ENCODE results near the gene ANTXR2. TPM values are rescaled to one million over a fixed set of nuclear protein-coding genes. Genes with fewer than 3 reads are reported as not detected.

ANTXR2 gene
- total and polyA plus RNA-seq, 2 donors = 5.7 to 13.4 TPM

GRCh38 chr4:80042821-80043220 lies 30.2 kb downstream of the ANTXR2 start:
- Histone ChIP-seq H3K27ac (ENCODE audit: low read depth in 1 of 2, low read length in 1 of 2) (no peak overlapping the region), H3K27me3 (ENCODE audit: control insufficient read depth in 2 of 2, insufficient read depth in 1 of 2, low read length in 1 of 2) (no peaks in the 10 kb centered on the region), H3K36me3 (ENCODE audit: control insufficient read depth in 2 of 2, insufficient read depth in 2 of 2, low read length in 1 of 2) (no peaks in the 10 kb centered on the region), H3K4me1 (ENCODE audit: control insufficient read depth in 2 of 2, insufficient read depth in 2 of 2, low read length in 2 of 2) (no peaks in the 10 kb centered on the region), H3K9me3 (ENCODE audit: control insufficient read depth in 2 of 2, insufficient read depth in 1 of 2, low read length in 1 of 2) (no peaks in the 10 kb centered on the region), H3K4me3 (ENCODE audit: low read length in 2 of 2) (no peak overlapping the region)
- DNase-seq (ENCODE audit: low read depth in 6 of 9, low spot score in 9 of 9) = no peak
- WGBS = 97% methylated on average over 2 of the region's 2 CpGs

DNA sequence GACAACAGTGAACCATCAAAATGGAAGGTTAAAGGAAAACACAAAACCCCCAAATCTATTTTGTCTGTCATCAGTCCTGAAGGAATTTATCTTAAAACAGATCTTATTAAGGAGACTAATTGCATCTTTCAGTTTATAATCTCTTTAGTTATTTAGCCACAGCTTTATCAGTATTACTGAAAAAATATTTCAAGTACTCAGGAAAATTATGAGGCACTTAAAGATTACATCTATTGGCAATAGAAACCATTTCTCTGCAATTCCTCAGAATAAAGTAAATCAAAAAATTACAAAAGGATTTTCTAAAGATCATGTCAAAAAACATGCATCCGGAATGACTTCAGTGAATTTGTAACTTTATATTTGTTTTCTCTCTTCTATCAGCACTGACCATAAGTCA lies 35.2 kb downstream of the ANTXR2 start:
- 99% methylated on average over 1 of the region's 1 CpG for WGBS
- DNase-seq (ENCODE audit: low read depth in 6 of 9, low spot score in 9 of 9) = no peak

DNA sequence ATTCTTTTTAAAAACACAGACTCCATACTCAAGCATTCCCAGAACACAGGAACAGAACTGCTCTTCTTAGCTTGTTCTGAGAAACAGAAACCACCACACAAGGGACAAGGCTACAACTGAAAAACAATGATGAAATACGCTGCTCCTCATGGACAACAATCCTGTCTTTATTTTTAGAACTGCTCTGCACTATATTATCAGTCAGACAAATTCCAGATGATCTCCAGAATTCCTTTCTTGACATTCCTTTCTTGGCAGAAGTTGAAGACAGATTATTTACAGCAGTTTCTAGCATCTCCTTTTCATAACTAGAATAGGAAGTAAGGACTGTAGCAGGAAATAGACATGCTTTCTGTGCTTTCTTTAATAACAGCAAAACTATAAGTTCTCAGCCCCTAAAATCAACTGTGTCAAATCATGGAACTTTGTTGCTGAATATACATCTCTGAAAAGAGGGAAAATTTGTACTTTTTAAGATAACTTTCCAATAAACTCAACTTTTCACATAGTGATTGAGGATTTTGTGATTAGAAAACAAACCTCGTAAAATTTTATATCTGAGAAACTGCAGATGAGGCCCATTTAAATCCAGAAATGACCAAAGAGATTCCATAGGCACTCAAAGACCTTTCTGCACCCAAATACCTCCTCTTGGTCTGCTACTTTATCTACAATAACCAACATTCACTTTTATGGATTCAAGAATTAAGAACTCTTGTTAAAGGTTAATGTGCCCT lies 35.9 kb downstream of the ANTXR2 start:
- WGBS = 75% methylated on average over 2 of the region's 2 CpGs
- DNase-seq (ENCODE audit: low read depth in 6 of 9, low spot score in 9 of 9) = peak in 1 of 9 donors; percentile 31
- Histone ChIP-seq H3K27me3 (ENCODE audit: control insufficient read depth in 2 of 2, insufficient read depth in 1 of 2, low read length in 1 of 2) (no peaks in the 10 kb centered on the region), H3K9me3 (ENCODE audit: control insufficient read depth in 2 of 2, insufficient read depth in 1 of 2, low read length in 1 of 2) (no peaks in the 10 kb centered on the region), H3K4me3 (ENCODE audit: low read length in 2 of 2) (no peak overlapping the region), H3K36me3 (ENCODE audit: control insufficient read depth in 2 of 2, insufficient read depth in 2 of 2, low read length in 1 of 2) (no peaks in the 10 kb centered on the region), H3K4me1 (ENCODE audit: control insufficient read depth in 2 of 2, insufficient read depth in 2 of 2, low read length in 2 of 2) (no peaks in the 10 kb centered on the region), H3K27ac (ENCODE audit: low read depth in 1 of 2, low read length in 1 of 2) (no peak overlapping the region)

More for the DNA sequence above, 35.2 kb downstream of the ANTXR2 start:
- Histone ChIP-seq H3K4me3 (ENCODE audit: low read length in 2 of 2) (no peak overlapping the region), H3K9me3 (ENCODE audit: control insufficient read depth in 2 of 2, insufficient read depth in 1 of 2, low read length in 1 of 2) (no peaks in the 10 kb centered on the region), H3K27me3 (ENCODE audit: control insufficient read depth in 2 of 2, insufficient read depth in 1 of 2, low read length in 1 of 2) (no peaks in the 10 kb centered on the region), H3K36me3 (ENCODE audit: control insufficient read depth in 2 of 2, insufficient read depth in 2 of 2, low read length in 1 of 2) (no peaks in the 10 kb centered on the region), H3K4me1 (ENCODE audit: control insufficient read depth in 2 of 2, insufficient read depth in 2 of 2, low read length in 2 of 2) (no peaks in the 10 kb centered on the region), H3K27ac (ENCODE audit: low read depth in 1 of 2, low read length in 1 of 2) (no peak overlapping the region)

GRCh38 chr4:80036306-80036705 lies 36.7 kb downstream of the ANTXR2 start:
- H3K9me3 ChIP-seq (ENCODE audit: control insufficient read depth in 2 of 2, insufficient read depth in 1 of 2, low read length in 1 of 2) = no peaks in the 10 kb centered on the region
- WGBS = 93% methylated on average over 7 of the region's 7 CpGs
- H3K27ac ChIP-seq (ENCODE audit: low read depth in 1 of 2, low read length in 1 of 2) = no peak overlapping the region
- no peak overlapping the region for H3K4me3 ChIP-seq (ENCODE audit: low read length in 2 of 2)
- no peaks in the 10 kb centered on the region for H3K27me3 ChIP-seq (ENCODE audit: control insufficient read depth in 2 of 2, insufficient read depth in 1 of 2, low read length in 1 of 2)
- DNase-seq (ENCODE audit: low read depth in 6 of 9, low spot score in 9 of 9) = no peak
- H3K36me3 ChIP-seq (ENCODE audit: control insufficient read depth in 2 of 2, insufficient read depth in 2 of 2, low read length in 1 of 2) = no peaks in the 10 kb centered on the region
- no peaks in the 10 kb centered on the region for H3K4me1 ChIP-seq (ENCODE audit: control insufficient read depth in 2 of 2, insufficient read depth in 2 of 2, low read length in 2 of 2)

DNA sequence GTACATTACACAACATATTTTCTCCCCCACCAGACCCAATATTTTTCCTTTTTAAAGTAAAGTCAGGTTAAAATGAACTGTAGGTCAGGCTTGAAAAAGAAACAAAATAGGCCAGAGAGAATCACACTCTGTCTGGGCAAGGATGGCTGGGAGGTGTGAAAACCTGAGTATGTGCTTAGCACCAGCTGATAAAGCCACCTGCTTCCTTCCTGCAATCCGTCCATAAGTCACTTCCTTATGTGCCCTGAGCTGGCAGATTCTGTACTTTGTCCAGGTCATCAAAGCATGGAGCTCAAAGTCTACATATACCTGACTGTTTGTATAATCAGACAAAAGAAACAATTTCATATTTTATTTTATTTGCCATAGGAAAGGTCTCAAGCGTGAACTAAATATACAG lies 37.7 kb downstream of the ANTXR2 start:
- WGBS = 57% methylated on average over 2 of the region's 2 CpGs
- no peaks in the 10 kb centered on the region for H3K36me3 ChIP-seq (ENCODE audit: control insufficient read depth in 2 of 2, insufficient read depth in 2 of 2, low read length in 1 of 2)
- no peak overlapping the region for H3K4me3 ChIP-seq (ENCODE audit: low read length in 2 of 2)
- no peaks in the 10 kb centered on the region for H3K4me1 ChIP-seq (ENCODE audit: control insufficient read depth in 2 of 2, insufficient read depth in 2 of 2, low read length in 2 of 2)
- H3K27me3 ChIP-seq (ENCODE audit: control insufficient read depth in 2 of 2, insufficient read depth in 1 of 2, low read length in 1 of 2) = no peaks in the 10 kb centered on the region
- H3K9me3 ChIP-seq (ENCODE audit: control insufficient read depth in 2 of 2, insufficient read depth in 1 of 2, low read length in 1 of 2) = no peaks in the 10 kb centered on the region
- no peak overlapping the region for H3K27ac ChIP-seq (ENCODE audit: low read depth in 1 of 2, low read length in 1 of 2)
- DNase-seq (ENCODE audit: low read depth in 6 of 9, low spot score in 9 of 9) = peak in 2 of 9 donors; percentile 10

GRCh38 chr4:80033581-80033980 lies 39.4 kb downstream of the ANTXR2 start:
- H3K27ac ChIP-seq (ENCODE audit: low read depth in 1 of 2, low read length in 1 of 2) = no peak overlapping the region
- no peaks in the 10 kb centered on the region for H3K36me3 ChIP-seq (ENCODE audit: control insufficient read depth in 2 of 2, insufficient read depth in 2 of 2, low read length in 1 of 2)
- DNase-seq (ENCODE audit: low read depth in 6 of 9, low spot score in 9 of 9) = no peak
- H3K4me3 ChIP-seq (ENCODE audit: low read length in 2 of 2) = no peak overlapping the region
- no peaks in the 10 kb centered on the region for H3K9me3 ChIP-seq (ENCODE audit: control insufficient read depth in 2 of 2, insufficient read depth in 1 of 2, low read length in 1 of 2)
- H3K27me3 ChIP-seq (ENCODE audit: control insufficient read depth in 2 of 2, insufficient read depth in 1 of 2, low read length in 1 of 2) = no peaks in the 10 kb centered on the region
- no peaks in the 10 kb centered on the region for H3K4me1 ChIP-seq (ENCODE audit: control insufficient read depth in 2 of 2, insufficient read depth in 2 of 2, low read length in 2 of 2)

- 94% methylated on average over 2 of the region's 2 CpGs for WGBS
- H3K36me3 ChIP-seq (ENCODE audit: control insufficient read depth in 2 of 2, insufficient read depth in 2 of 2, low read length in 1 of 2) = no peaks in the 10 kb centered on the region
Measured at GRCh38 chr4:80029364-80029763, 43.7 kb downstream of the ANTXR2 start.

GRCh38 chr4:80027611-80028010 lies 45.4 kb downstream of the ANTXR2 start:
- H3K4me3 ChIP-seq (ENCODE audit: low read length in 2 of 2) = no peak overlapping the region
- 95% methylated on average over 2 of the region's 2 CpGs for WGBS
- H3K27me3 ChIP-seq (ENCODE audit: control insufficient read depth in 2 of 2, insufficient read depth in 1 of 2, low read length in 1 of 2) = no peaks in the 10 kb centered on the region
- no peak for DNase-seq (ENCODE audit: low read depth in 6 of 9, low spot score in 9 of 9)
- no peaks in the 10 kb centered on the region for H3K9me3 ChIP-seq (ENCODE audit: control insufficient read depth in 2 of 2, insufficient read depth in 1 of 2, low read length in 1 of 2)
- H3K27ac ChIP-seq (ENCODE audit: low read depth in 1 of 2, low read length in 1 of 2) = no peak overlapping the region
- H3K36me3 ChIP-seq (ENCODE audit: control insufficient read depth in 2 of 2, insufficient read depth in 2 of 2, low read length in 1 of 2) = no peaks in the 10 kb centered on the region
- H3K4me1 ChIP-seq (ENCODE audit: control insufficient read depth in 2 of 2, insufficient read depth in 2 of 2, low read length in 2 of 2) = no peaks in the 10 kb centered on the region

More at GRCh38 chr4:80029364-80029763, 43.7 kb downstream of the ANTXR2 start:
- Histone ChIP-seq H3K4me3 (ENCODE audit: low read length in 2 of 2) (no peak overlapping the region), H3K9me3 (ENCODE audit: control insufficient read depth in 2 of 2, insufficient read depth in 1 of 2, low read length in 1 of 2) (no peaks in the 10 kb centered on the region), H3K4me1 (ENCODE audit: control insufficient read depth in 2 of 2, insufficient read depth in 2 of 2, low read length in 2 of 2) (no peaks in the 10 kb centered on the region), H3K27me3 (ENCODE audit: control insufficient read depth in 2 of 2, insufficient read depth in 1 of 2, low read length in 1 of 2) (no peaks in the 10 kb centered on the region), H3K27ac (ENCODE audit: low read depth in 1 of 2, low read length in 1 of 2) (no peak overlapping the region)
- DNase-seq (ENCODE audit: low read depth in 6 of 9, low spot score in 9 of 9) = no peak

GRCh38 chr4:80026100-80026499 lies 46.9 kb downstream of the ANTXR2 start:
- Histone ChIP-seq H3K27ac (ENCODE audit: low read depth in 1 of 2, low read length in 1 of 2) (no peak overlapping the region), H3K36me3 (ENCODE audit: control insufficient read depth in 2 of 2, insufficient read depth in 2 of 2, low read length in 1 of 2) (no peaks in the 10 kb centered on the region), H3K9me3 (ENCODE audit: control insufficient read depth in 2 of 2, insufficient read depth in 1 of 2, low read length in 1 of 2) (no peaks in the 10 kb centered on the region), H3K27me3 (ENCODE audit: control insufficient read depth in 2 of 2, insufficient read depth in 1 of 2, low read length in 1 of 2) (no peaks in the 10 kb centered on the region), H3K4me1 (ENCODE audit: control insufficient read depth in 2 of 2, insufficient read depth in 2 of 2, low read length in 2 of 2) (no peaks in the 10 kb centered on the region), H3K4me3 (ENCODE audit: low read length in 2 of 2) (no peak overlapping the region)
- 96% methylated on average over 4 of the region's 4 CpGs for WGBS
- DNase-seq (ENCODE audit: low read depth in 6 of 9, low spot score in 9 of 9) = no peak

All from thymus (tissue), 11 donors.